Stomach (tissue), 4 donors: ENCODE measurements around the gene KCNQ5.

Source experiments
- CTCF ChIP-seq, 7 experiments: fragments of 450-650 bp in 4 of 7; fragments of 200-600 bp in 3 of 7; sonication (generic) in 3 of 7; IDR thresholded peaks; one replicate each; pipeline ENCODE4 v1.5.1; 2016 to 2019; ENCODE audit warnings: antibody characterized with exemption in 7 of 7, control low read depth in 2 of 7, mild to moderate bottlenecking in 1 of 7
- EP300 ChIP-seq: sonication (generic); formaldehyde crosslinking; IDR thresholded peaks from one replicate; pipeline ENCODE4 v1.6.1; 2017; ENCODE audit warnings: antibody characterized with exemption
- POLR2A ChIP-seq, 4 donors: fragments of 450-650 bp; IDR thresholded peaks; one replicate each; pipeline ENCODE4 v1.6.1; 2016; ENCODE audit warnings: antibody characterized with exemption in 4 of 4, control low read depth in 2 of 4, mild to moderate bottlenecking in 1 of 4, moderate library complexity in 1 of 4
- POLR2AphosphoS5 ChIP-seq, 3 donors: sonication (generic); formaldehyde crosslinking; IDR thresholded peaks; one replicate each; pipeline ENCODE4 v1.6.1; 2016; ENCODE audit warnings: antibody characterized with exemption in 3 of 3

DNA sequence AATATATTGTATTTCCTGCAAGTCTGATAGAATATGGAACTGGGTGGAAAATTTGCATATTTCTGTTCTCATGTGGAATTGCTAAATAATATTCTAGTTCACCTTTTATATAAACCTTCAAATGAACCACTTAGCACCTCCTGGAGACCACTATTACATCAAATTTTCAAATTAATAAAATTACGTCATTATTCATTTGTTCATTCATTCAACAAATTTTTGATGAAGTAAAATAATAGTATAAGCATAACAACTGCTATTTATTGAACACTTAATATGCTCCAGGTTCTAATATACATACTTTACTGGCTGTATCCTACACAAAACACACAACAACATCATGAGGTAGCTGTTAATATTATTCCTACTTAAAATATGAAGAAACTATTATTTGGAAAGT is 215.1 kb downstream of the KCNQ5 start:
- TF ChIP-seq CTCF (IDR thresholded peaks at IDR 0.05) (no peak), POLR2A (IDR thresholded peaks at IDR 0.05) (no peak), EP300 (no peak), POLR2AphosphoS5 (IDR thresholded peaks at IDR 0.05) (no peak)
